HG02678 (cell line): ENCODE measurements around the gene NLRC5.

ENCODE experiments used
- ATAC-seq: cut with Tn5 transposase; IDR thresholded peaks from one replicate; pipeline ENCODE4 v1.9.1; 2021; ENCODE audit warnings: mild to moderate bottlenecking, moderate library complexity; ENCODE audit not compliant: unreplicated experiment

NLRC5 gene

GRCh38 chr16:57024894-57025680 is 35.7 kb downstream of the NLRC5 start:
- ATAC-seq = no peak

DNA sequence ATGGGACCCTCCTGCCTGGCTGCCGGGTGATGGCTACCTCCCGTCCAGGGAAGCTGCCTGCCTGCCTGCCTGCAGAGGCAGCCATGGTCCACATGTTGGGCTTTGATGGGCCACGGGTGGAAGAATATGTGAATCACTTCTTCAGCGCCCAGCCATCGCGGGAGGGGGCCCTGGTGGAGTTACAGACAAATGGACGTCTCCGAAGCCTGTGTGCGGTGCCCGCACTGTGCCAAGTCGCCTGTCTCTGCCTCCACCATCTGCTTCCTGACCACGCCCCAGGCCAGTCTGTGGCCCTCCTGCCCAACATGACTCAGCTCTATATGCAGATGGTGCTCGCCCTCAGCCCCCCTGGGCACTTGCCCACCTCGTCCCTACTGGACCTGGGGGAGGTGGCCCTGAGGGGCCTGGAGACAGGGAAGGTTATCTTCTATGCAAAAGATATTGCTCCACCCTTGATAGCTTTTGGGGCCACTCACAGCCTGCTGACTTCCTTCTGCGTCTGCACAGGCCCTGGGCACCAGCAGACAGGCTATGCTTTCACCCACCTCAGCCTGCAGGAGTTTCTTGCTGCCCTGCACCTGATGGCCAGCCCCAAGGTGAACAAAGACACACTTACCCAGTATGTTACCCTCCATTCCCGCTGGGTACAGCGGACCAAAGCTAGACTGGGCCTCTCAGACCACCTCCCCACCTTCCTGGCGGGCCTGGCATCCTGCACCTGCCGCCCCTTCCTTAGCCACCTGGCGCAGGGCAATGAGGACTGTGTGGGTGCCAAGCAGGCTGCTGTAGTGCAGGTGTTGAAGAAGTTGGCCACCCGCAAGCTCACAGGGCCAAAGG is 36.8 kb downstream of the NLRC5 start:
- no peak for ATAC-seq

DNA sequence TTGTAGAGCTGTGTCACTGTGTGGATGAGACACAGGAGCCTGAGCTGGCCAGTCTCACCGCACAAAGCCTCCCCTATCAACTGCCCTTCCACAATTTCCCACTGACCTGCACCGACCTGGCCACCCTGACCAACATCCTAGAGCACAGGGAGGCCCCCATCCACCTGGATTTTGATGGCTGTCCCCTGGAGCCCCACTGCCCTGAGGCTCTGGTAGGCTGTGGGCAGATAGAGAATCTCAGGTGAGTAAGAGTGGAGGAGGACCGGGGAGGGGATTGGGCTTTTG is 37.4 kb downstream of the NLRC5 start:
- ATAC-seq = no peak

DNA sequence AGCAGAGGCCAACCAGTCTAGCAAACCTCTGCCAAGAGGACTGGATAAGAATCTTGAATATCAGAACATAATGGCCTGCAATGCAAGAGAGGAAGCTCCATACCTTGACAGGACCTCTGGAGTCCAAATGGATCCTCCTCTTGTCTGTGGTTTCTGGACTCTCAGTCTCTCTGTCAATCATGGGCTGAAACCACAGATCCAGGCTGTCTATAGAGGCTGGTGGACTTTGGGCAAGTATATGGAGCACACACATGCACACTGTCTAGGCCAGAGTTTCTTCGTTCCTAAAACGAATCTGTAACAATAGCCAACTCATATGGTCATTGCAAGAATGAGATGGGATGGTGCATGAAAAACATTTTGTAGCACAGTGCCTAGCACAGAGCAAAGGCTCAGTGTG is 37.7 kb downstream of the NLRC5 start:
- no peak for ATAC-seq

DNA sequence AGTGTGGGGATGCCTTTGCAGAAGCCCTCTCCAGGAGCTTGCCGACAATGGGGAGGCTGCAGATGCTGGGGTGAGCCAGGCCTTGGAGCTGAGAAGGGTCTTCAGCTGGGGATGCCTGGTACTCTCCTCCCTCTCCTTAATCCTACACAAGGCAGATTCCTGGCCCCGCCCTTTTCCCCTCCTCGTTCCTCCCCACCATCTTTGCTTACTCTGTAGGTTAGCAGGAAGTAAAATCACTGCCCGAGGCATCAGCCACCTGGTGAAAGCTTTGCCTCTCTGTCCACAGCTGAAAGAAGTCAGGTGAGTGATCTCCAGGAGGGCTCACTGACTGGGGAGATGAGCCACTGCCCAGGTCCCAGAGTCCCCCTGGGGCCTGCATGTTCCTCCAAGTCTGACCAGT is 38.7 kb downstream of the NLRC5 start:
- no peak for ATAC-seq

DNA sequence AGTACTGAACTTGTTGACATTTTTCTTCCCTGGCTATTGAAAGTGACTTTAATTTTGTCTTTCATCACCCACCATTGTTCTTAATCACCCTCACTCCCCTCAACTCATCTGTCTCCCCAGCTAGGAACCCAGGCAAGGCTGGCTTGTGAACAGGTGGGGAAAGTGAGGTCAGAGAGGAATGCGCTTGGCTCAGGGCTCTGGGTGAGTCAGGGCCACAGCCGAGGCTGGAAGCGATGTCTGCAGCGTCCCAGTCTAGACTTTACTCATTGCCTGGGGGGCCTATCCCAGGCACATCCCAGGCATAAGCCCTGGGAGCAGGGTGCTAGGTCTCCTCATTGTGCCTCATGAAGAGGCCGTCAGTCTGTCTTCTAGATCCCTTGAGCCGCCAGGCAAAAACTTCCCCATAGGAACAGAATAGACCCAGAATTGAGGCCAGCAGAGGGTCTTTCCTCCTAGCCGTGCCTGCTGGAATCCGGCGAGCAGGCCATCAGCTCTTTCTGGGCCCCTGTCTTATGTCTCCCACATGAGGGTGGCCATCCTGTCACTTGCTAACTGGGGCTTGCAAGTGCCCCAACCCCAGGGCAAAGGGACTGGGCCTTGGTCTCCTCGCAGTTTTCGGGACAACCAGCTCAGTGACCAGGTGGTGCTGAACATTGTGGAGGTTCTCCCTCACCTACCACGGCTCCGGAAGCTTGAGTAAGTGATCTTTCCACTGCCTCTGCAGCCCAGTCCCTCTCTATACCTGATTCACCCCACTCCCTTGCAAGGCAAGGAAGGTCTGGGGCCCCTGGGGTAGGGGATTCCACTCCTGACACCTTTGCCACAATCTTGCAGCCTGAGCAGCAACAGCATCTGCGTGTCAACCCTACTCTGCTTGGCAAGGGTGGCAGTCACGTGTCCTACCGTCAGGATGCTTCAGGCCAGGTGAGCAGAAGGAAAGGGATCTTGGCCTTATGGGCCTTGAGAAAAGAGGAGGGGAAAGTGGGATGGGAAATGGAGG is 40.1 kb downstream of the NLRC5 start:
- no peak for ATAC-seq

DNA sequence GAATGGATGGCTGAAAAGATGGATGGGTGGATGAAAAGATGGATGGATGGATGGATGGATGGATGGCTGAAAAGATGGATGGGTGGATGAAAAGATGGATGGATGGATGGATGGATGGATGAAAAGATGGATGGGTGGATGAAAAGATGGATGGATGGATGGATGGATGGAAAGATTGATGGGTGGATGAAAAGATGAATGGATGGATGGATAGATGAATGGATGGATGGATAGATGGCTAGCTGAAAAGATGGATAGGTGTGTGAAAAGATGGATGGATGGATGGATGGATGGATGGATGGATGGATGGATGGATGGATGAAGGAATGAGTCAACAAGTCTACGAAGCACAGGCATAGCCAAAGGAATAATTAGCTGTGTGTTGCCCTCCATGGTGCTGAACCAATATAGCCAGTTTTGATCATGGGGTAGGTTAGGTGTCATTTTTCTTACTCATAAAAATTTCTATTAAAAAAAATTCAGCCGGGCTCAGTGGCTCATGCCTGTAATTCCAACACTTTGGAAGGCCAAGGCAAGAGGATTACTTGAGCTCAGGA is 41.1 kb downstream of the NLRC5 start:
- no peak for ATAC-seq

GRCh38 chr16:57031156-57031555 is 41.8 kb downstream of the NLRC5 start:
- ATAC-seq = no peak

GRCh38 chr16:57032346-57032745 is 43.0 kb downstream of the NLRC5 start:
- ATAC-seq = no peak

DNA sequence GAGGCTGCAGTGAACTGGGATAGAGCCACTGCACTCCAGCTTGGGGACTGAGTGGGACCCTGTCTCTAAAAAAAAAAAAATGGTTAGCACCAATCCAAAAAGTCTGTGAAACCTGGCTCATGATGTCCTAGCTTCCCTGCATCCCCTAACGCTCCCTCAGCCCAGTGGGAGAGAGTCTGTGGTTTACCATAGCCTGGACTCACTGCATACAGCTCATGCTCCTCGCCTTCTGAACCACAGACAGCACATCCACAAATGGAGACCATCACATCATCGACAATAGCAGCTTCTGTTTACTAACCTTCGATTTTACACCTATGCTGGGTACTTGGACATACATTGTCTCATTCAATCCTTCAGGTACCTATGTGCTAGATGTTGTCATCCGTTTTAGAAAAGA is 43.6 kb downstream of the NLRC5 start:
- ATAC-seq = no peak

GRCh38 chr16:57036315-57036714 is 47.0 kb downstream of the NLRC5 start:
- no peak for ATAC-seq

GRCh38 chr16:57036945-57037344 is 47.6 kb downstream of the NLRC5 start:
- no peak for ATAC-seq

DNA sequence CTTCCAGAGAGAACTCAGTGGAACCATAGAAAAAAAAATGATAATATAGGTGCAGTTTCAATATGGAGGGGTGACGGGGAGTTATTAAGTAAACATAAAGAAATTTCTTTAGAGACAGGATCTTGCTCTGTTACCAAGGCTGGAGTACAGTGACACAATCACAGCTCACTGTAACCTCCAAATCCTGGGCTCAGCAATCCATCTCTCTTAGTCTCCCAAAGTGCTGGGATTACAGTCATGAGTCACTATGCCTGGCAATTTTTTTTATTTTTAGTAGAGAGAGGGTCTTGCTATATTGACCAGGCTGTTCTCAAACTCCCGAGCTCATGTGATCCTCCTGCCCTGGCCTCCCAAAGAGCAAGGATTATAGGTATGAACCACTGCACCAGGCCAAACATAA is 48.8 kb downstream of the NLRC5 start:
- ATAC-seq = no peak

DNA sequence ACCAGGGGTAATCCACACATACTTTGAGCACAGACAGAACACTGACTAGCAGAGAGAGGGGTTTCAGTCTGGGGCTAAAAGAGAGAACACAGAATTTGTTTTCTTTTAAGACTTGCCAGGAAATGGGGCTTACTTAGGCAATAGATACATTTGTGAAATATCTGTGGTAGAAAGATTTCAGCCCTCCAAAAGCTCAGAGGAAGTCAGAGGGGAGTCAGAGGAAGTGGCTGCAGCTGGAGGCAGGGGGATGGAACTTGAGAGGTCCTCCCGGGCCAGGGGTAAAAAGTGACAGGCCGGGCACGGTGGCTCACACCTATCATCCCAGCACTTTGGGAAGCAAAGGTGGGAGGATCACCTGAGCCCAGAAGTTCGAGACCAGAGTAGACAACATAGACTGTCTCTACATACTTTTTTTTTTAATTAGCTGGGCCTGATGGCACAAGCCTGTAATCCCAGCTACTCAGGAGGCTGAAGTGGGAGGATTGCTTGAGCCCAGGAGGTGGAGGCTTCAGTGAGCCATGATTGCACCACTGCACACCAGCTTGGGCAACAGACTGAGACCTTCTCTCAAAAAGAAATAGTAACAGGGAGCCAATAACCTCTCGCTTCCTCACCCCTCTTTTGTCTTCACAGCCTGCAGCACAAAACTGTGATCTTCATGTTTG is 49.9 kb downstream of the NLRC5 start:
- no peak for ATAC-seq

GRCh38 chr16:57041182-57042156 is 52.1 kb downstream of the NLRC5 start:
- peak; percentile 33 for ATAC-seq

DNA sequence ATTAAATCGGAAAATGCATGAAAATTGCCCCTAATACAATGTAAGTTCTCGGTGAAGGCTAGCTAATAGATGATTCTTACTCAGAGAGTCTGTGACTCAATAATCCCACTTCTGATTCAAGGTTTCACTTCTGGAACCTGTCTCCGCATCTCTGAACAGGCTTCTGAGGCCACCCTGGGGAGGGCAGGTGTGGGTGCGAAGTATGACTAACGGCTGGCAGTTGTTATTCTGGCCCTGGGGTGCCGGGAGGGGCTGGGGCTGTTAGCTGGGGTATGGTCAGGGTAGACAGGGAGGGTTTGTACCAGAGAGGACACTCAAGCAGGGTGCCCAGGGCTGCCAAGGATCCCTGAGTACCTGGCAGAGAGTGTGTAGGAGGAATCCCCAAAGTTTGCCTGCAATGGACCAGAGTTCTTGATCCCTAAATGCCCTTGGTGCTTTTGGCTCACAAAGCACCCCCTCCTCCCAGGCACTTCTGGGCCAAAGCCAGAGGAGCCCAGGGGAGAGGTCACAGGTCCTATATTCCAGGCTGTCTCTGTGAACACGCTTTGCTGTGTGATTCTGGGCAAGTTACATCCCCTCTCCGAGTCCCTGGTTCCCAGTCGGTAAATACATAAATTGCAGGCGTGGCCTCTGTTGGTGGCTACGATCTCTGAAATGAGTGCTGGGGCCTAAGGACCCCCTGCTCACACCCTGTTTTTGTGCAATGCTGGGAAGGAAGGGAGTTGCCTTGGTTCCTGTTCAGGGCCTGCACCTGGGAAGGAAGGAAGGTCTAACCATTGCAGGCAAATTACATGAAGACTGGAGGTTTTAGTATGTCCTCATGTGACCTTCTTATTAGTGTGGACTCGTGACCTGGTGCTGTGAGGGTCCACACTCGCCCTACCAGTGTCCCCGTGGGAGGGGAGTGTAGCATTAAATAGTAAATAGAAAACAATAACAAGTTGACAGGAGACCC is 53.1 kb downstream of the NLRC5 start:
- peak; percentile 63 for ATAC-seq

GRCh38 chr16:57043248-57043647 is 53.9 kb downstream of the NLRC5 start:
- no peak for ATAC-seq
